IMR-90 (cell line): ENCODE measurements around the gene ATP5F1D. TPM values are rescaled to one million over a fixed set of nuclear protein-coding genes. Genes with fewer than 3 reads are reported as not detected.
A peak's percentile ranks its signal among the peaks of the same experiment; 100 is the strongest.

ENCODE experiments used
- ATAC-seq: fragments of 200-7000 bp; cut with Tn5 transposase; 2 replicates; pipeline ENCODE4 v1.9.1; 2020; ENCODE audit warnings: low read depth, mild to moderate bottlenecking, moderate library complexity
- BruUV-seq: library from RNA; stranded (reverse); fragments of 400-500 nt; replicated peaks from 2 replicates; lab custom pipeline; 2021; lab: Mats Ljungman, UMichigan
- CTCF ChIA-PET: fragments of 300-600 bp; formaldehyde crosslinking; extraction: SDS; loops from one replicate; lab custom pipeline; 2021; ENCODE audit warnings: antibody characterized with exemption; lab: Yijun Ruan, JAX
- POLR2A ChIA-PET: fragments of 300-600 bp; sonication (Branson Sonifier 250); formaldehyde crosslinking; loops from one replicate; lab custom pipeline; 2022; ENCODE audit warnings: antibody characterized with exemption; ENCODE audit not compliant: unreplicated experiment; lab: Charles Lee
- DNase-seq: peaks from one replicate; pipeline ENCODE4 v3.0.0; 2013
- H2AFZ ChIP-seq: replicated peaks from 2 replicates; pipeline ENCODE3; 2013; ENCODE audit warnings: low read length, mild to moderate bottlenecking; ENCODE audit not compliant: poor library complexity
- H2AK5ac ChIP-seq: 2 replicates; pipeline ENCODE4 v1.6.1; 2013; ENCODE audit warnings: low read depth, low read length, inconsistent platforms
- H2AK9ac ChIP-seq: replicated peaks from 2 replicates; pipeline ENCODE3; 2013; ENCODE audit warnings: mild to moderate bottlenecking, low read depth, low read length, moderate library complexity; ENCODE audit not compliant: poor library complexity
- H2BK120ac ChIP-seq: 2 replicates; pipeline ENCODE4 v1.6.1; 2013; ENCODE audit warnings: low read depth, low read length, inconsistent platforms
- H2BK15ac ChIP-seq: 3 replicates; pipeline ENCODE4 v1.6.1; 2013; ENCODE audit warnings: low read depth, low read length, inconsistent platforms
- H2BK20ac ChIP-seq: 2 replicates; pipeline ENCODE4 v1.6.1; 2013; ENCODE audit warnings: low read depth, mild to moderate bottlenecking, inconsistent platforms, low read length, moderate library complexity
- H2BK5ac ChIP-seq: 2 replicates; pipeline ENCODE4 v1.6.1; 2013; ENCODE audit warnings: mild to moderate bottlenecking, low read depth, low read length, inconsistent platforms; ENCODE audit not compliant: poor library complexity, severe bottlenecking
- H3K14ac ChIP-seq: replicated peaks from 2 replicates; pipeline ENCODE4 v1.6.1; 2013; ENCODE audit warnings: low read depth, low read length, inconsistent platforms
- H3K18ac ChIP-seq: 2 replicates; pipeline ENCODE4 v1.6.1; 2013; ENCODE audit warnings: low read depth, low read length, control low read depth
- H3K23ac ChIP-seq: 2 replicates; pipeline ENCODE4 v1.6.1; 2013; ENCODE audit warnings: low read depth, low read length, inconsistent platforms
- H3K27ac ChIP-seq: 2 replicates; pipeline ENCODE4 v1.5.1; 2013; ENCODE audit warnings: mild to moderate bottlenecking, control low read depth, low read length; ENCODE audit not compliant: insufficient read depth
- H3K27me3 ChIP-seq: 2 replicates; pipeline ENCODE4 v1.6.1; 2013; ENCODE audit warnings: low read length; ENCODE audit not compliant: control insufficient read depth, insufficient read depth
- H3K36me3 ChIP-seq: 2 replicates; pipeline ENCODE4 v1.6.1; 2013; ENCODE audit warnings: low read length, mixed read lengths; ENCODE audit not compliant: control insufficient read depth, insufficient read depth
- H3K4ac ChIP-seq: 2 replicates; pipeline ENCODE4 v1.6.1; 2013; ENCODE audit warnings: low read depth, low read length, inconsistent platforms
- H3K4me1 ChIP-seq: 2 replicates; pipeline ENCODE4 v1.6.1; 2013; ENCODE audit warnings: low read length, mixed read lengths; ENCODE audit not compliant: control insufficient read depth, insufficient read depth
- H3K4me2 ChIP-seq: 2 replicates; pipeline ENCODE4 v1.6.1; 2013; ENCODE audit warnings: low read depth, mild to moderate bottlenecking, control low read depth, low read length, moderate library complexity
- H3K4me3 ChIP-seq: 2 replicates; pipeline ENCODE4 v1.5.1; 2013; ENCODE audit warnings: low read depth, mild to moderate bottlenecking, control low read depth, low read length, moderate library complexity; ENCODE audit not compliant: insufficient read depth
- H3K56ac ChIP-seq: 2 replicates; pipeline ENCODE4 v1.6.1; 2013; ENCODE audit warnings: low read length, inconsistent platforms; ENCODE audit not compliant: insufficient read depth; ENCODE audit errors: extremely low read depth
- H3K79me1 ChIP-seq, 2 experiments: 2 replicates each; pipeline ENCODE4 v1.6.1; 2013; ENCODE audit warnings: low read length in 2 of 2, inconsistent platforms in 1 of 2, low read depth in 1 of 2
- H3K9ac ChIP-seq: 2 replicates; pipeline ENCODE4 v1.6.1; 2013; ENCODE audit warnings: low read depth, low read length, control low read depth
- H3K9me1 ChIP-seq: 2 replicates; pipeline ENCODE4 v1.6.1; 2013; ENCODE audit warnings: low read length, inconsistent platforms; ENCODE audit not compliant: insufficient read depth
- H3K9me3 ChIP-seq: 2 replicates; pipeline ENCODE4 v1.6.1; 2013; ENCODE audit warnings: low read length; ENCODE audit not compliant: control insufficient read depth, insufficient read depth
- H4K20me1 ChIP-seq: 2 replicates; pipeline ENCODE4 v1.6.1; 2013; ENCODE audit warnings: low read length, inconsistent platforms; ENCODE audit not compliant: insufficient read depth
- H4K5ac ChIP-seq: 2 replicates; pipeline ENCODE4 v1.6.1; 2013; ENCODE audit warnings: mild to moderate bottlenecking, low read depth, low read length, control low read depth
- H4K8ac ChIP-seq, 2 experiments: 2 replicates each; pipeline ENCODE4 v1.6.1; 2013; ENCODE audit warnings: low read depth in 2 of 2, low read length in 2 of 2, control low read depth in 1 of 2, inconsistent platforms in 1 of 2
- H4K91ac ChIP-seq: 2 replicates; pipeline ENCODE4 v1.6.1; 2013; ENCODE audit warnings: low read depth, low read length, inconsistent platforms; ENCODE audit not compliant: insufficient read depth
- BHLHE40 ChIP-seq: fragments of 150-350 bp; IDR thresholded peaks from 2 replicates; pipeline ENCODE4 v1.6.1; 2016; ENCODE audit warnings: mild to moderate bottlenecking, low read depth, low read length
- CHD1 ChIP-seq: IDR thresholded peaks from 2 replicates; pipeline ENCODE4 v1.6.1; 2012; ENCODE audit warnings: low read depth, low read length, improper control_type of control experiment
- FOS ChIP-seq: fragments of 150-350 bp; IDR thresholded peaks from 2 replicates; pipeline ENCODE4 v1.6.1; 2016; ENCODE audit warnings: low read depth, low read length
- MAFK ChIP-seq: IDR thresholded peaks from 2 replicates; pipeline ENCODE4 v1.6.1; 2012; ENCODE audit warnings: low read depth, low read length, improper control_type of control experiment
- NFE2L2 ChIP-seq: fragments of 150-350 bp; IDR thresholded peaks from 2 replicates; pipeline ENCODE4 v1.6.1; 2016; ENCODE audit warnings: low read depth, mild to moderate bottlenecking, low read length
- RCOR1 ChIP-seq: IDR thresholded peaks from 2 replicates; pipeline ENCODE4 v1.6.1; 2012; ENCODE audit warnings: mild to moderate bottlenecking, low read length, improper control_type of control experiment; ENCODE audit not compliant: insufficient replicate concordance
- WGBS, 2 experiments: methylation state at CpG; one replicate each; pipeline versions ENCODE4 v1.1.5 to v1.1.7; 2013; ENCODE audit warnings: missing lambda C conversion rate in 2 of 2; ENCODE audit not compliant: insufficient read length in 1 of 2; ENCODE audit errors: extremely low coverage in 2 of 2; 5-methylcytosine and 5-hydroxymethylcytosine counted together
- dilution Hi-C: fragments of 300-500 bp; cut with HindIII; formaldehyde crosslinking; loops from one replicate; pipeline ENCODE4 v1.14.3; 2018; ENCODE audit warnings: low sequenced_read_pairs; ENCODE audit not compliant: unreplicated experiment
- in situ Hi-C: fragments of 300-500 bp; cut with MboI; formaldehyde crosslinking; loops from 3 replicates; pipeline ENCODE4 v1.14.3; 2019; ENCODE audit warnings: low sequenced_read_pairs, inconsistent platforms, mixed read lengths
- intact Hi-C: fragments of 100-400 bp; cut with micrococcal nuclease; formaldehyde crosslinking; loops from 2 replicates; pipeline ENCODE4 v1.10.0; 2022
- polyA plus RNA-seq, 3 experiments: library from polyadenylated mRNA; depleted of rRNA; stranded (reverse); fragments of >200 nt; gene quantifications; 2 replicates each; pipeline ENCODE4 v1.2.3, GENCODE V29; 2012; ENCODE audit warnings: low replicate concordance in 1 of 3
- total RNA-seq: library from RNA; depleted of rRNA; stranded (reverse); fragments of >200 nt; gene quantifications from 2 replicates; pipeline ENCODE4 v1.2.3, GENCODE V29; 2012

The ATP5F1D gene
- total and polyA plus RNA-seq, 2 of the 4 experiments (the other 2 are of a cell fraction) = 7.3 to 140 TPM

DNA sequence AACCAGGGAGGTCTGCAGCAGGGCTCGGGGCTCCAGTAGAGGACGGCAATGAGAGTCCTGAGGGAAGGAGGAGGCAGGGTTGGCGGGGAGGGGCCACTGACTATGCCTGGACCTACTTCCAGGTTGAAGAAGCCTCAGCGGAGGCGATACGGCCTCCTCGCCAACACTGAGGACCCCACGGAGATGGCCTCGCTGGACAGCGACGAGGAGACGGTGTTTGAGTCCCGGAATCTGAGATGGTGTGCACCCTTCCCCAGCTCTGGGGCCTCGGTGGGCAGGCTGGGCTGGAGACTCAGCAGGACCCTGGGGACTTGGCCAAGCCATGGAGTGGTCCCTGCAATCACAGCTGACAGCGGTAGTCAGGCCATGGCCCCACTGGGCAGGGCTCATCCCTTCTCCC, 35.5 kb downstream of the ATP5F1D start:
- Histone ChIP-seq H3K4ac (no peak overlapping the region), H2BK5ac (no peak overlapping the region), H4K91ac (no peak overlapping the region), H3K27ac (no peak overlapping the region), H3K56ac (no peak overlapping the region), H2AFZ (no peak overlapping the region), H2AK9ac (peak overlapping the region; percentile 100), H3K27me3 (no peaks in the 10 kb centered on the region), H4K5ac (no peak overlapping the region), H2BK20ac (no peak overlapping the region), H3K36me3 (peaks cover 38% of the 10 kb centered on the region), H4K8ac (no peak overlapping the region), H4K20me1 (peaks cover 50% of the 10 kb centered on the region), H3K4me2 (no peak overlapping the region), H3K14ac (no peak overlapping the region), H3K79me1 (peaks cover 22 to 52% of the 10 kb centered on the region in 2 experiments; a peak in 3 of 4 replicates), H3K4me1 (peaks cover 15% of the 10 kb centered on the region), H3K18ac (no peak overlapping the region), H3K9me1 (no peaks in the 10 kb centered on the region; the same call in 1 of the 2 replicates), H3K9ac (no peak overlapping the region), H3K23ac (no peak overlapping the region), H2BK15ac (no peak overlapping the region), H2BK120ac (no peak overlapping the region), H3K4me3 (no peak overlapping the region), H2AK5ac (peak overlapping the region; percentile 34; the same call in 1 of the 2 replicates), H3K9me3 (no peaks in the 10 kb centered on the region)
- intact Hi-C loops = loop anchor here (5.0 kb wide), 2 partner anchors 85 to 130 kb away; partner anchors contain the start of gene DAZAP1
- CTCF ChIA-PET = no interaction called here
- BruUV-seq = no TSS peak
- POLR2A ChIA-PET = no interaction called here
- 97% methylated on average over 12 of the region's 15 CpGs; no CpG with 5 or more reads in 1 of the 2 experiments for WGBS, 2 experiments
- TF ChIP-seq BHLHE40 (no peak), FOS (no peak), NFE2L2 (no peak), MAFK (no peak), CHD1 (no peak), RCOR1 (no peak)
- in situ Hi-C loops = no loop called here
- DNase-seq = no peak
- ATAC-seq = no peak
- dilution Hi-C loops = no loop called here
